Measurements from ENCODE around the gene MPHOSPH8. TPM values are rescaled to one million over a fixed set of nuclear protein-coding genes. Genes with fewer than 3 reads are reported as not detected.
A peak's percentile ranks its signal among the peaks of the same experiment; 100 is the strongest.

MPHOSPH8 gene
- total and polyA plus RNA-seq, 3 experiments from 2014 or later, result 22.4 to 41.0 (median 40.8) TPM

DNA sequence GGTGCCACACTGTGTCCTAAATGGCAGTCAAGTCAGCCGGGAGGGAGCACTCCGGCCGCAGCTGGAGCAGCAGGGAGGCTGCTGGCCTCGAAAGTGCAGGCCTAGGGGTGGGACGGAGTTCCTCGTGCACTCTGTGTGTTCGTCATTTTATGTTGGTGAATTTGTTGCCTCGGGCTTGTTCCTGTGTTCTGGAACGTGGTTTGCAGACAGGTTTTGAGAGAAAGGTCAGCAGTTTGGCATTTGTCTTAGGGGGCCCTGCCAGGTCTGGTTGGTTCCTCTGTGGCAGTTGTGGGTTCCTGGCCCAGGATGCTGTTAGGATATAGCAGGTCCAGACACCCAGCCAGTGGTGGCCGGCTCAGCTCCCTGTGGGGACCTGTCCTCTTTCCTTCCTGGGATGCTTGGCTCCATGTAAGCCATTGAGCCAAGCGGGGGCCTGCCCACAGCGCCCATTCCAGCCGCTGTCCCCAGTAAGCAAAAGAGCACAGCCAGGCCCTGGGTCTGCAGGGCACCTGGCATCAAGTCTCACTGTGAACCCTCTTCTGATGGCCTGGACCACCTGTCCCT is 30.0 kb downstream of the MPHOSPH8 start:
- no peaks in the 10 kb centered on the region for H3K4me1 ChIP-seq (ENCODE audit: insufficient read depth, low read length)
- Mint-ChIP-seq H3K9me3 (no peaks in the 10 kb centered on the region), H3K4me3 (no peak overlapping the region), H3K4me1 (peaks cover 3 to 8% (median 5%) of the 10 kb centered on the region in 3 donors), H3K27me3 (no peaks in the 10 kb centered on the region), H3K27ac (peak overlapping the region in 3 of 8 donors; percentile 14 to 64 (median 26)), H3K36me3 (peaks cover 8 to 88% (median 18%) of the 10 kb centered on the region in 3 donors)
- peaks cover 56% of the 10 kb centered on the region for H3K36me3 ChIP-seq (ENCODE audit: insufficient read depth, low read length)
- no peaks in the 10 kb centered on the region for H3K9me3 ChIP-seq (ENCODE audit: low read length)
- ChIA-PET CTCF (no interaction called here), POLR2A (no interaction called here)
- no peak overlapping the region for H3K27ac ChIP-seq (ENCODE audit: low read depth, low read length)
- no peak for DNase-seq
- no peaks in the 10 kb centered on the region for H3K27me3 ChIP-seq (ENCODE audit: insufficient read depth, low read length, poor library complexity, severe bottlenecking)
- no peak overlapping the region for H3K4me3 ChIP-seq (ENCODE audit: low read length)

DNA sequence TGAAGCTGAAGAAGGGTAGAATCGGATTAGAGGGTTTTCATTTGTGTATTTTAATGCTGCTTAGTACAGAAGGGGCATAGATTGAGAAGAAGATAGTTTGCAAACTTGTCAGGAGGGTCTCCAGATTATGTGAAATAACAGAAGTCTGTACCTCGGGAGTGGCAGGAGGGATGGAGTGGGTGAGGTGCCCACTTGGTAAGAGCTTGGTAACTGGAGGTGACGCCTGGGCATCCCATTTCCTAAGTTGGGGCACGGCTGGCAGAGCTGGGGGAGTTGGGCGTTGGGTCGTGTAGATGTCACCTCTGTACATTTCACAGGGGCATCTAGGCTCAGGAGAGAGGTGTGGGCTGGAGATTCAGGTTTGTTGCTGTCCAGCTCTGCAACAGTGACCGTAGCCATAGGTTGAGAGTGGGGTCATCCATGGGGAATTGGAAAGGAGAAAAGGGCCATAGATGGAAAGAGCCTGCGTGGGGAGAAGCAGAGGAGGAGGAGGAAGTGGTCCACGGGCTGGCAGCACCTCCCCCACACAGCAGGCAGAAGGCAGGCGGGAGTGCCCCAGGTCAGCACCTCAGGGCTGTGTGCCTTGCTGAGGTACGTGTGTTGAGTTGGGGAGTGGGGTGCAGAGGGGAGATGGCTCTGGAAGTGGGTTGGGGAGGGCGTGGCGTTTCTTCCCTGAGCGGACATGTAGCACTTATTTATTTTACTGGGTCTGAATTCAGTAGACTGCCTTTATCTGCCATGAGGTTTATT is 31.2 kb downstream of the MPHOSPH8 start:
- DNase-seq, result no peak
- Mint-ChIP-seq H3K27me3 (no peaks in the 10 kb centered on the region), H3K36me3 (peaks cover 5 to 90% (median 13%) of the 10 kb centered on the region in 3 donors), H3K4me1 (peaks cover 1 to 7% (median 5%) of the 10 kb centered on the region in 3 donors), H3K4me3 (no peak overlapping the region), H3K27ac (peak overlapping the region in 7 of 8 donors; percentile 11 to 85 (median 64)), H3K9me3 (no peaks in the 10 kb centered on the region)
- Histone ChIP-seq H3K27ac (ENCODE audit: low read depth, low read length) (no peak overlapping the region), H3K4me1 (ENCODE audit: insufficient read depth, low read length) (no peaks in the 10 kb centered on the region), H3K9me3 (ENCODE audit: low read length) (no peaks in the 10 kb centered on the region), H3K27me3 (ENCODE audit: insufficient read depth, low read length, poor library complexity, severe bottlenecking) (no peaks in the 10 kb centered on the region), H3K36me3 (ENCODE audit: insufficient read depth, low read length) (peaks cover 64% of the 10 kb centered on the region), H3K4me3 (ENCODE audit: low read length) (no peak overlapping the region)
- ChIA-PET CTCF (no interaction called here), POLR2A (no interaction called here)

DNA sequence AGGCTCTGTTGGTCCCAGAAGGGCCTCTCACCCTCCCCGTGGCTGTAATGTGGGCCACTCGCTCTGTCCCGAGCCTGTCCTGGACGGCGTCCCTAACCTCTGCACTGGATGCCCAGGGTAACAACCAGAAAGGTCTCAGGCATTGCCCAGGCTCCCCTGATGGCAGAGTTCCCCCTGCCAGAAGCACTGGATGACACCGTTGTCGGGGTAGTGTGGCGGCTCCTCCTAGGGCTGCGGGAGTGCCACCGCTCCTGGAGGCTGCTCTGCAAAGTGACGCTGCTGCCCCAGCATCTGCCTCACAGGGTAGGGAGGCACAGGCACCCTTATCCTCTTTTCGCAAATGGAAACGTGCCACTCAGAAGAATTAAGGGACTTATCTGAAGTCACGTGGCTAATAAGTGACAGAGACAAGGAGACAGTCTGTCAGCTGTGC is 32.0 kb downstream of the MPHOSPH8 start:
- no peaks in the 10 kb centered on the region for H3K9me3 ChIP-seq (ENCODE audit: low read length)
- peaks cover 1 to 7% (median 5%) of the 10 kb centered on the region in 3 donors for H3K4me1 Mint-ChIP-seq
- H3K27ac Mint-ChIP-seq, result peak overlapping the region in 1 of 8 donors; percentile 62
- H3K4me3 ChIP-seq (ENCODE audit: low read length), result no peak overlapping the region
- ChIA-PET POLR2A (no interaction called here), CTCF (no interaction called here)
- no peaks in the 10 kb centered on the region for H3K9me3 Mint-ChIP-seq
- no peak for DNase-seq
- H3K4me1 ChIP-seq (ENCODE audit: insufficient read depth, low read length), result no peaks in the 10 kb centered on the region
- H3K36me3 ChIP-seq (ENCODE audit: insufficient read depth, low read length), result peaks cover 64% of the 10 kb centered on the region
- no peak overlapping the region for H3K4me3 Mint-ChIP-seq
- H3K27me3 Mint-ChIP-seq, result no peaks in the 10 kb centered on the region
- no peak overlapping the region for H3K27ac ChIP-seq (ENCODE audit: low read depth, low read length)
- peaks cover 5 to 92% (median 18%) of the 10 kb centered on the region in 3 donors for H3K36me3 Mint-ChIP-seq
- no peaks in the 10 kb centered on the region for H3K27me3 ChIP-seq (ENCODE audit: insufficient read depth, low read length, poor library complexity, severe bottlenecking)

DNA sequence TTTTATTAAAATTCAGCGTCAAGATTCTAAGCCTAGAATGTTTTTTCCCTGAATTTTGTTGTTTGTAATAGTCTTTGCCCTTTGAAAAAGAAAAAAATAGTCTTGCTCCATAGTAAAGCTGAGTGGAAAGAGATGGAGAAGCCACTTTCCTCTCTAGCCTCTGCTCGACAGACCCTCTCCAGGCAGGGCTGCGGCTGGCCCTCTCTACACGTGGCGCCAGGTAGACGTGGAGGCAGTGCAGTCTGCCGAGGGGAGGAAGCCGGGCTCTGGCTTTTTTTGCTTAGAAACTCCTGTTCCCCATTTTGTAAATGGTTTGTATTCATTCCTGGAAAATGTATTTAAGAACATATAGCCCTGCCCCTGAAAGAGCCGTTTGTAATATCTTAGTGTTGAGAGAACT is 35.3 kb downstream of the MPHOSPH8 start:
- Mint-ChIP-seq H3K4me1 (peaks cover 0 to 7% (median 5%) of the 10 kb centered on the region in 3 donors), H3K36me3 (peaks cover 5 to 96% (median 20%) of the 10 kb centered on the region in 3 donors), H3K9me3 (no peaks in the 10 kb centered on the region), H3K27me3 (no peaks in the 10 kb centered on the region), H3K27ac (peak overlapping the region in 1 of 8 donors; percentile 43), H3K4me3 (no peak overlapping the region)
- Histone ChIP-seq H3K27me3 (ENCODE audit: insufficient read depth, low read length, poor library complexity, severe bottlenecking) (no peaks in the 10 kb centered on the region), H3K9me3 (ENCODE audit: low read length) (no peaks in the 10 kb centered on the region), H3K36me3 (ENCODE audit: insufficient read depth, low read length) (peaks cover 53% of the 10 kb centered on the region), H3K27ac (ENCODE audit: low read depth, low read length) (no peak overlapping the region), H3K4me3 (ENCODE audit: low read length) (no peak overlapping the region), H3K4me1 (ENCODE audit: insufficient read depth, low read length) (no peaks in the 10 kb centered on the region)
- CTCF ChIA-PET, result no interaction called here
- no peak for DNase-seq
- POLR2A ChIA-PET, result no interaction called here

DNA sequence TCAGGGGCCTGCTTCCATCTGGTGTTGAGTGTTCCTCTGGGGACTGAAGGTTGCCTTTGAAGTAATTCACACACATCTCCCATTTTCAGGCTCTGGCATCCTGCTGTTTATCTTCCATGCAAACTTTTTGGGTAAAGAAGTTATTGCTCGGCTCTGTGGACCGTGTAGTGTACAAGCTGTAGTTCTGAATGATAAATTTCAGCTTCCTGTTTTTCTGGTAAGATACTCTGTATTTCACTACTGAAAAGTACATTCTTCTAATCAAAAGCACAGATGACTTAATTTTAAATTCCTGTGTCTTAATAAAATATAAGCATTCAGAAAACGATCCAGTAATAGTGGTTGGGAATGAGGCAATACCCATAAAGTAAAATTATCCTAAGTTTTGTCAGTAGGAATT is 36.7 kb downstream of the MPHOSPH8 start:
- peak overlapping the region in 1 of 8 donors; percentile 25 for H3K27ac Mint-ChIP-seq
- no peak overlapping the region for H3K4me3 ChIP-seq (ENCODE audit: low read length)
- H3K4me3 Mint-ChIP-seq, result no peak overlapping the region
- peaks cover 5 to 96% (median 26%) of the 10 kb centered on the region in 3 donors for H3K36me3 Mint-ChIP-seq
- H3K4me1 ChIP-seq (ENCODE audit: insufficient read depth, low read length), result no peaks in the 10 kb centered on the region
- ChIA-PET CTCF (no interaction called here), POLR2A (no interaction called here)
- H3K4me1 Mint-ChIP-seq, result no peaks in the 10 kb centered on the region
- no peaks in the 10 kb centered on the region for H3K9me3 Mint-ChIP-seq
- H3K27ac ChIP-seq (ENCODE audit: low read depth, low read length), result no peak overlapping the region
- peaks cover 53% of the 10 kb centered on the region for H3K36me3 ChIP-seq (ENCODE audit: insufficient read depth, low read length)
- no peaks in the 10 kb centered on the region for H3K27me3 ChIP-seq (ENCODE audit: insufficient read depth, low read length, poor library complexity, severe bottlenecking)
- H3K27me3 Mint-ChIP-seq, result no peaks in the 10 kb centered on the region
- no peaks in the 10 kb centered on the region for H3K9me3 ChIP-seq (ENCODE audit: low read length)
- DNase-seq, result no peak

DNA sequence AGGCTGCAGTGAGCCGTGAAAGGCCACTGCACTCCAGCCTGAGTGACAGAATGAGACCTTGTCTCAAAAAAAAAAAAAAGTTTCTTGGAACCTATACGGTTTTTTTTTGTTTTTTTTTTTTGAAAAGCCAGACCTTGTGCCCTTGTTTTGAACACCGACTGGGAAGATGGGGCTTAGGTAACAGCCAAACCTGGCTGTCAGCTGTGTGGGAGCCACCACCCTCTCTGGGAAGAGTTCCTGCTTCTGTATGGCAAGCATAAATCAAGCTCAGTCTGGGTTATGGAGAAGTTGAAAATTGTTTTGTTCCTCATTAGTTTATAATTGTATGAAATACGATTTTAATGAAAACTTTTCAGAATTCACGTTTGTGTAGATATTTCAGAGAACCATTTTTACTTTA is 39.5 kb downstream of the MPHOSPH8 start:
- peak overlapping the region in 4 of 8 donors; percentile 3 to 77 (median 25) for H3K27ac Mint-ChIP-seq
- DNase-seq, result no peak
- H3K4me3 Mint-ChIP-seq, result no peak overlapping the region
- Histone ChIP-seq H3K4me1 (ENCODE audit: insufficient read depth, low read length) (no peaks in the 10 kb centered on the region), H3K36me3 (ENCODE audit: insufficient read depth, low read length) (peaks cover 48% of the 10 kb centered on the region), H3K27me3 (ENCODE audit: insufficient read depth, low read length, poor library complexity, severe bottlenecking) (no peaks in the 10 kb centered on the region), H3K9me3 (ENCODE audit: low read length) (no peaks in the 10 kb centered on the region), H3K27ac (ENCODE audit: low read depth, low read length) (no peak overlapping the region), H3K4me3 (ENCODE audit: low read length) (no peak overlapping the region)
- ChIA-PET CTCF (no interaction called here), POLR2A (no interaction called here)
- no peaks in the 10 kb centered on the region for H3K9me3 Mint-ChIP-seq
- peaks cover 0 to 4% (median 1%) of the 10 kb centered on the region in 3 donors for H3K4me1 Mint-ChIP-seq
- H3K27me3 Mint-ChIP-seq, result no peaks in the 10 kb centered on the region
- H3K36me3 Mint-ChIP-seq, result peaks cover 2 to 94% (median 27%) of the 10 kb centered on the region in 3 donors

DNA sequence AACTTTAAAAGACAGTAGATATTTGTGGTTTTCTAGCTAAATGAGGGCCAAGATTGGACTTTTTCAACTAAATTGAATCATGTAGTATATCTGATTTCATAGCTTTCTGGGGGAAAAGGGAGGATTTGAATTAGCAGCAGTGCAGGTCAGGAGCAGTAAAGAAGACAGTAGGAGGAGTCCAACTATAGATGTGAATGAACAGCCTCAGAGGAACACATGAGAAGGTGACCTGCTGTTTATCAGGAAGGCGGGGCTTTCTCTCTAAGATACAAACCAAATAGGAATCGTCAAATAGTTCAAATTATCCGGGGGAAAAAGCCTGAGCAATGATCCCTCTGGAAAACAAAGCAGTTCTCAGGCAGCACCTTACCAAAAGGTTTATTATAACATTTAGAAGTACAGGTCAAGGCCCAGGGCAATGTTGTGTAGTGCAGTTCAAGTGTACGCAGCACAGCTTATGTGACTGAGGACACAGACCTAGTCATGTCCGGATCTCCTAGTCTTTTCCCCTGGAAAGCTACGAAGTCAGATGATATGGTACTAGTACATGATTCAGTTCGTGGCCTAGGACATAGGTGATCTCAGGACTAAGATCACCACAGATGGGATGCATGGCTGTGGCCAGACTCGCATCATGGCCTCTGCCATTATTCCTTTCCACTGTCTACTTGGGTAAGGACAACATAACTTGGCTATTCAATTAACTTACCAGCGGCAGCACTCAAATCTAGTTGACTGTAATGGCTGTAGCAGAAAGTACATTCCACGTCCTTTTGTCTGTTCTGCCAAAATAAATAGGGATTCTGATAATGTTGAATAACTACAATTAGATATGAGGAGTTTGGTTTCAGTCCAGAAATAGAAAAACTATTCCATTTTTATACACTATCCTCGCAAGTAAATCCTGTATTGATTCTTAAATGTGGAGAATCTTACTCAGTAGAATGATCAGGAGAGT is 40.3 kb downstream of the MPHOSPH8 start:
- H3K27me3 Mint-ChIP-seq, result no peaks in the 10 kb centered on the region
- H3K27ac ChIP-seq (ENCODE audit: low read depth, low read length), result no peak overlapping the region
- ChIA-PET CTCF (no interaction called here), POLR2A (no interaction called here)
- no peaks in the 10 kb centered on the region for H3K4me1 ChIP-seq (ENCODE audit: insufficient read depth, low read length)
- no peak overlapping the region for H3K4me3 ChIP-seq (ENCODE audit: low read length)
- no peak for DNase-seq
- peaks cover 0 to 92% (median 25%) of the 10 kb centered on the region in 3 donors for H3K36me3 Mint-ChIP-seq
- H3K36me3 ChIP-seq (ENCODE audit: insufficient read depth, low read length), result peaks cover 47% of the 10 kb centered on the region
- no peaks in the 10 kb centered on the region for H3K9me3 ChIP-seq (ENCODE audit: low read length)
- no peaks in the 10 kb centered on the region for H3K9me3 Mint-ChIP-seq
- peaks cover 0 to 4% (median 3%) of the 10 kb centered on the region in 3 donors for H3K4me1 Mint-ChIP-seq
- peak overlapping the region in 5 of 8 donors; percentile 3 to 77 (median 13) for H3K27ac Mint-ChIP-seq
- no peaks in the 10 kb centered on the region for H3K27me3 ChIP-seq (ENCODE audit: insufficient read depth, low read length, poor library complexity, severe bottlenecking)
- no peak overlapping the region for H3K4me3 Mint-ChIP-seq

Data from CD8-positive, alpha-beta memory T cell (primary cell).